GM12872 (cell line): ENCODE data around the gene SRSF3.

ENCODE experiments used
- CTCF ChIP-seq: IDR thresholded peaks from 3 replicates; pipeline ENCODE4 v1.5.1; 2011; ENCODE audit warnings: low read depth, mild to moderate bottlenecking, low read length, moderate library complexity; ENCODE audit not compliant: insufficient read depth

SRSF3 gene

GRCh38 chr6:36633915-36634314, 39.8 kb downstream of the SRSF3 start:
- no peak for TF ChIP-seq CTCF

- TF ChIP-seq CTCF, result no peak
These were observed 40.4 kb downstream of the SRSF3 start for GRCh38 chr6:36634317-36635108.

- TF ChIP-seq CTCF, result no peak
These were observed 42.1 kb downstream of the SRSF3 start for GRCh38 chr6:36636283-36636682.

GRCh38 chr6:36636687-36637418, 42.7 kb downstream of the SRSF3 start:
- TF ChIP-seq CTCF, result no peak

GRCh38 chr6:36638579-36638978, 44.4 kb downstream of the SRSF3 start:
- no peak for TF ChIP-seq CTCF

- no peak for TF ChIP-seq CTCF
These were observed 45.1 kb downstream of the SRSF3 start for GRCh38 chr6:36639171-36639808.

GRCh38 chr6:36641543-36641942, 47.4 kb downstream of the SRSF3 start:
- TF ChIP-seq CTCF, result no peak
